COLO668 (cell line): Measurements from ENCODE around the gene ARL6IP5.
A peak's percentile ranks its signal among the peaks of the same experiment; 100 is the strongest.

ENCODE experiments used
- DNase-seq: peaks from one replicate; lab custom pipeline; 2025; ENCODE audit not compliant: unreplicated experiment; lab: John Stamatoyannopoulos, UW

Gene ARL6IP5

GRCh38 chr3:69085833-69086722 lies 1.3 kb downstream of the ARL6IP5 start:
- peak; percentile 49 for DNase-seq

DNA sequence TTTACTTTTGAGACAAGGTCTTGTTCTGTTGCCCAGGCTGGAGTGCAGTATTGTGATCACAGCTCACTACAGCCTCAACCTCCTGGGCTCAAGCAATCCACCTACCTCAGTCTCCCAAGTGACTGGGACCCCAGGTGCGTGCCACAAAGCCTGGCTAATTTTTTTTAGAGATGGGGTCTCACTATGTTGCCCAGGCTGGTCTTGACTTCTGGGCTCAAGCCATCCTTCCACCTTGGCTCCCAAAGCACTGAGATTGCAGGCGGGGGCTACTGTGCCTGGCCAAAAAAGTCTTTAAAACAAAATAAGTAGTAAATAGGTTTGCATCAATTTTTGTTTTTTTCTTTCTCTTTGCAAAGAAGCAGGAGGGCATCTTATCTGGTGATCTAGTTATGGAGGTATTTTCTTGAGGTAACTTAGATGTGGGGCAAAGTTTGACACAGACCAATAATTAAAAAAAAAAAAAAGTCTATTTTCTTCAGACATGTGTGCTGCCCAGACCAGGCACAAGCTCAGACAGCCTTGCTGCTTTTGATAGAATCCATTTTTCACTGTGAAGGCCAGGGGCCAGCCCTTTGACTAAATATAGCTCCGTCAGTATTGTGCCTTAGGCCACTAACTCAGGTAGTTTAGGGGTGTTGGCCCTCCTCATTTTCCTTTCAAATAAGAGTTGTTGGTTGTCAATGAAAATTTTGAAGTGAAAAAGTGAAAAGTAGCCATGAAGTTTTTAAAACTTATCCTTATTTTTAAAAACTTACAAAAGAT lies 2.5 kb downstream of the ARL6IP5 start:
- DNase-seq = no peak

DNA sequence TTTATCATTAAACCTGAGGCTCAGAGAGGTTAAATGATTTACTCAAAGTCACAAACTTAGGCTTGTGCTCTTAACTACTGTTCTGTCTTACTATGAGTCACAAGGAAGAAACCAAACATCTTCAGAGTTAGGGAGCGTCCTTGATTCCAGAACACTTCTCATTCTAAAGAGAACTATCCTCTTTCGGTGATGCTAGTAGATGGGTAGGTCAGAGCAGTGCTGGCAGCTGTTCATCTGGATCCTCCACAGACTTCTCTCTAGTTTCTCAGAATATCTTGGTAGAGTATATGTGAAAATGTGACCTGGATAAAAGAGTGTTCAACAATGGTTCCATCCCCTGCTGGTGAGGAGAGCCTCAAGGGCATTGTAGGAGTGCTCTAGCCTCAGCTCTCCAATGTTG lies 3.3 kb downstream of the ARL6IP5 start:
- no peak for DNase-seq

- no peak for DNase-seq
These were observed 5.3 kb downstream of the ARL6IP5 start for GRCh38 chr3:69090021-69090420.

DNA sequence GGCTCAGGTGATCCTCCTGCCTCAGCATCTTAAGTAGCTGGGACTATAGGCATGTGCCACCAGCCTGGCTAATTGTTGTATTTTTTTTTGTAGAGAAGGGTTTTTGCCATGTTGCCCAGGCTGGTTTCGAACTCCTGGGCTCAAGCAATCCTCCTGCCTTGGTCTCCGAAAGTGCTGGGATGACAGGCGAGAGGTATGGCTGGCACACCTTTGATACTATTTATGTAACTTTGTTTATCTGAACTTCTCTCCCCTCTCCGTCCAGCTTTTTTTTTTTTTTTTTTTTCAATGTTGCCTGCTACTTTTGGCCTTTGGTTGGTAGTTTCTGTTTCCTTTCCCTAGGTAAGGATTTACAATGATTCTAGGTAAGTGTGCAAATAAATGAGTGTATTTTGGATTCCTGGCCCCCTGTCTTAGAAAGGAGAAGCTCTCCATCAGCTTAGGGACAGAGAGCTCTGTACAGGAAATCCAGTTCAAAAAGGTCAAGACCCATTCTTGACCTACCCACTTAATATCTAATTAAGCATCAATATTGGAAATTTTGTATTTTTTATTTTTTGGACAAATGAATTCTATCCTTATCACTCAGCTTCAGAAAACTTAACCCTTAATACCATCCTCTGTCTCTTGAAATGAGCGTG lies 6.8 kb downstream of the ARL6IP5 start:
- DNase-seq = no peak

DNA sequence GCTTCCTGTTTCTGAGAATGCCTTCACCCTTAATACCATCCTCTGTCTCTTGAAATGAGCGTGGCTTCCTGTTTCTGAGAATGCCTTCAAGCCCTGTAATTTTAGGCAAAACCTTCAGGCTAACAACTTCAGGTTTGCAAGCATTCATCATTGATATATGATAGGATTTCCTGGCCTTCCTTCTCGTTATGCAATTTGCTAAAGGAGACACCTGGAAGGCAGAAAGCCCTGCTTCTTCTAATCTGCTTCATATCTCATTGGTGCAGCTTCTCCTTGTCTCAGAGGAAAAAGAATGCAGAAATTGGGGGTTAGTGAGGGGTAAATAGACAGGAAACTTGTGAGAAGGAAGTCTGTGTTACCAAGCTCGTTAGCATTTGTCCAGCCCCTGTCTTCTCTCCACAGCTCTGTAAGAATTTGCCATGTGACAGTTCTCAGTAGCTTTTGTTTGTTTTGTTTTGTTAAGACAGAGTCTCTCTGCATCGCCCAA lies 7.3 kb downstream of the ARL6IP5 start:
- DNase-seq = no peak

DNA sequence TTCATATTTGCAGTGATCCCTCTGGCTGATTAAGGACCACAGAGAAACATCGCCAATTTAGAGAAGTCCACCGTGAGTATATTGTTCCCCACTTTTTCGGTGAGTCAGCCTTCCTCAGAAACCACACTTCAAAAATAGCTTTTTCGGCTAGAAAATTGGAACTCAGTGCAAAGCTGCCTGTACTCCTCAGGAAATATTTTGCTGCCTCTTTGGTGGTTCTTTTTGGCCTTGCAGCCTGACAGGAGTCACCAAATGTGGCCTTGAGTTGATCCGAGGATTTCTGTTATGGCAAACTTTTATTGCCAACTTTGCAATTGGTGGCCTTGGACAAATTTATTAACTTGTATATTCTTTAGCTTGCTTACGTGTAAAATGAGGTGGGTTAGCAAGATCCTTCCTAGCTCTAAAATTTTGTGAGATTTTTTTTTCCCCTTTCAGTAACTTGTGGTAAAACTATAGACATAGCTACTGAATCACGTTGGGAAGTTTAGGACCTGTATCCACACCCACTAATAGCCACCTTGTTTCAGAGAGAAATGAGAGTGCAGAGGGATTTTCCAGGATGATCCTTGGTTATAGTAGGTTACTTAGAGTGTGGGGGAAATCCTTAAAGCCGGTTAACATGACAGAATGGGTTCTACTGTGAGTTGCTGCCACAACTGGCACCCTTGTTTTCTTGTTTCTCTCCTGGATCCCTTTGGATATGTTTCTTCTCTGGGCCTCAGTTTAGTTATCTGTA lies 9.9 kb downstream of the ARL6IP5 start:
- DNase-seq = no peak

- no peak for DNase-seq
These were observed 10.9 kb downstream of the ARL6IP5 start for GRCh38 chr3:69095636-69096035.

DNA sequence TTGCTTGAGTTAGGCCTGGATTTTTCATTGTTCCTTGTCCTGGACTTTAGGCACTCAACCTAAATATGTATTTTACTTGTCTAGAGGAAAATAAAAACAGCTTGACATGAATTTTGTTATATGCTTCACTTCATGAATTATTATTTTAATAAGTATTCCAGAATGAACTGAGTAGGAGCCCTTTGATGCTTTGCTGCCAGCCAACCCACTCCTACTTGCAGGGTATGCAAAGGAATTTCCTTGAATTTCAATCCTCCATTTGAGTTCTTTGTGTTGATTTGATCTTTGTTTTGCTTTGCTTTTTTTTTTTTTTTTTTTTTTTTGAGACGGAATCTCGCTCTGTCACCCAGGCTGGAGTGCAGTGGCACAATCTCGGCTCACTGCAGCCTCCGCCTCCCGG lies 11.6 kb downstream of the ARL6IP5 start:
- DNase-seq = no peak

- DNase-seq = no peak
These were observed 12.8 kb downstream of the ARL6IP5 start for GRCh38 chr3:69097407-69098086.

- no peak for DNase-seq
These were observed 14.8 kb downstream of the ARL6IP5 start for GRCh38 chr3:69099576-69099975.

- DNase-seq = no peak
These were observed 17.6 kb downstream of the ARL6IP5 start for GRCh38 chr3:69102384-69102783.

DNA sequence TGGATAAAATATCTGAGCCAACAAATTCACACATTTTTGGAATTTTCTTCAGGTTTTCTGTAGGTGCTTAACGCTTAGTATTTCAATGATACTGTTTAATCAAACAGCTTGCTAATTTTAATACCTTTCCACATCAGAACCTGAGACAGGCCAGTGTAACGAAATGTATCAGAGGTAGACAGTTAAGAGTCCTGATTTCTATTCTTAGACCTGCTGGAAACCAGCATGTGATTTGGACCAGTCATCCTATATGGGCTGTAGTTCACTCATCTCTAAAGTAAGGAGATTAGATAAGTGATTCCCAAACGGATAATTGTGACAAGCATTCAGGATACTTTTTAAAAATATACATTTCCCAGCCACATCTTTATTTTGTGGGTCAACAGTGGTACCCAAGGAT lies 18.4 kb downstream of the ARL6IP5 start:
- DNase-seq = no peak

GRCh38 chr3:69104586-69104985 lies 19.8 kb downstream of the ARL6IP5 start:
- DNase-seq = no peak

DNA sequence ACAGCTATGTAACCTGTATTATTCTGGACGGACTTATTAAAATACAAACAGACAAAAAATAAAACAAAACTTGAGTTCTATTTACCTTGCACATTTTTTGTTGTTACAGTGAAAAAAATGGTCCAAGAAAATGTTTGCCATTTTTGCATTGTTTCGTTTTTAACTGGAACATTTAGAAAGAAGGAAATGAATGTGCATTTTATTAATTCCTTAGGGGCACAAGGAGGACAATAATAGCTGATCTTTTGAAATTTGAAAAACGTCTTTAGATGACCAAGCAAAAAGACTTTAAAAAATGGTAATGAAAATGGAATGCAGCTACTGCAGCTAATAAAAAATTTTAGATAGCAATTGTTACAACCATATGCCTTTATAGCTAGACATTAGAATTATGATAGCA lies 20.6 kb downstream of the ARL6IP5 start:
- no peak for DNase-seq

GRCh38 chr3:69107841-69108240 lies 23.1 kb downstream of the ARL6IP5 start:
- DNase-seq = no peak

GRCh38 chr3:69108811-69109210 lies 24.1 kb downstream of the ARL6IP5 start:
- DNase-seq = no peak

DNA sequence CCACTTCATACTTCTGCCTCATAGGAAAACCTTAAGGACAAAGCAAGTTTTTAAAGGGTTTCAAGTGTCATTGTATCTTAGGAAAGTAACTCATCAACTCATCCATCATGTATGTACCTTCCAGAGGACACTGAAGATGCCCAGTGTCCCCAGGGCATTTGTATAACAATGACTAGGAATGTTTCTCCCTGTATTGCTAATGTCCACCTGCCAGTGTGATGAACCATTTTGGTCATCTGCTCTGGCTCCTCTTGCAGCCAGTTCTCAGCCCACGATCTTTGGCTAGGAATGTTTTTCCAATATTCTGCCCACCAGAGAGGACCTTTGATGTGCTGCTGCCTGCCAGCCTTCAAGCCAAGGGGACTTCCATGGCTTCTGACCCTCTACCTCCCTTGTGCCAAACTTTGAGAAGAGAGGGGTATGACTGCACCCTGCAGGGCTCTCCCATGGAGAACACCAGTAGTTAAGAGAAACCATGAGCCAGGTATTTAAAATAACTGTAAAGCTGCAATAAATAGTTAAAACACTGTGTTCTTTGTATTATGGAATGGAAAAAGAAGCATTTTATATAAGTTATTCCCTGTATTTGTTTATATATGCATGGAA lies 26.3 kb downstream of the ARL6IP5 start:
- no peak for DNase-seq

DNA sequence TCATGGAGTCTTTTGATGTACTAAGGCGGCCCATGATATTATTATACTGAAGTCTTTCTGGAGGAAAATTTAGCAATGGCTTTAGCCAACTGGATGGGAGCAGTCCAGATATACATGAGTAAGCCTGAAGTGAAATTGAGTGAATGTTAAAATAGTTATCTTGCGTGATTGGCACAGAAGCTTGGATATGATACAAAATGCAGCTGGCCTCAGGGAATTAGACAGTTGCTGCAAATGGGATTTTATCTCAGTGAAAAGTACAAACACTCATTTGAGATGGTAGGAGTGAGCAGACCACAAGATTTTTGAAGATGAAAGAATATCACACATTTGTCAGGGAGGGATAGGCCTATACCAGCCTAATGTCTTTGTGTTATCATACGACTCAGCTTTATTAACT lies 28.8 kb downstream of the ARL6IP5 start:
- DNase-seq = no peak

DNA sequence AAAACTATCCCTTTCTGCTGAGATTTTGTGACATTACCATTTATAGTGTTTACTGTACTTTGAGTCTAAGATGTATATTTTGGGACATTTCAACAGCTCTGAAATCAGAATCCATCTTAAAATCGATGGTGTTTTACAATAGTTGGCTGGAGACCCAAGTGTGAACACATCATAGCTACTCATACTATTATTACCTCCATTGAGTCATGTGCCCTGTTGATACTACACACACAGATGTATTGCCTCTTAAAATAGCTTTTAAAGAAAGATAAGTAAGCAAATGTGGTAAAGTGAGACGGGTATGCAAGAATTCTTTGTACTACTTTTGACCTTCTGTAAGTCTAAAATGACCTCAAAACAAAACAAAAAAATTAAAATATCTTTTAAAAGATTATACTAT lies 31.0 kb downstream of the ARL6IP5 start:
- DNase-seq = no peak
